GM23338 (cell line): Measurements from ENCODE around the gene GCAT. TPM values are rescaled to one million over a fixed set of nuclear protein-coding genes. Genes with fewer than 3 reads are reported as not detected.

ENCODE experiments used
- ATAC-seq: fragments of 200-7000 bp; cut with Tn5 transposase; 3 replicates; pipeline ENCODE4 v1.9.1; 2020
- DNase-seq: peaks from one replicate; pipeline ENCODE4 v3.0.0-alpha.2; 2015; ENCODE audit warnings: low spot score
- H2AFZ ChIP-seq: fragments of 200-600 bp; sonication (generic); 2 replicates; pipeline ENCODE4 v1.8.0; 2016; ENCODE audit warnings: antibody characterized with exemption, mild to moderate bottlenecking, moderate library complexity
- H3F3A ChIP-seq: fragments of 200-600 bp; sonication (generic); replicated peaks from 2 replicates; pipeline ENCODE4 v1.8.0; 2017; ENCODE audit warnings: antibody characterized with exemption, mixed run types, low read depth
- H3K27ac ChIP-seq: fragments of 200-600 bp; sonication (generic); 2 replicates; pipeline ENCODE4 v1.6.1; 2016; ENCODE audit warnings: low read depth
- H3K27me3 ChIP-seq: fragments of 200-600 bp; sonication (generic); 2 replicates; pipeline ENCODE4 v1.8.0; 2016; ENCODE audit warnings: mild to moderate bottlenecking, mixed run types, moderate library complexity; ENCODE audit not compliant: insufficient read depth
- H3K36me3 ChIP-seq: fragments of 200-600 bp; sonication (generic); 2 replicates; pipeline ENCODE4 v1.8.0; 2016; ENCODE audit warnings: mild to moderate bottlenecking; ENCODE audit not compliant: insufficient read depth
- H3K4me1 ChIP-seq: fragments of 200-600 bp; sonication (generic); 2 replicates; pipeline ENCODE4 v1.8.0; 2016; ENCODE audit warnings: mild to moderate bottlenecking, moderate library complexity; ENCODE audit not compliant: insufficient read depth
- H3K4me2 ChIP-seq: fragments of 200-600 bp; sonication (generic); 2 replicates; pipeline ENCODE4 v1.7.1; 2017; ENCODE audit warnings: mixed run types
- H3K4me3 ChIP-seq: fragments of 200-600 bp; sonication (generic); 2 replicates; pipeline ENCODE4 v1.6.1; 2016; ENCODE audit warnings: mixed run types
- H3K79me2 ChIP-seq: fragments of 200-600 bp; sonication (generic); replicated peaks from 2 replicates; pipeline ENCODE4 v1.8.0; 2017; ENCODE audit warnings: mild to moderate bottlenecking; ENCODE audit not compliant: insufficient read depth
- H3K9me2 ChIP-seq: fragments of 200-600 bp; sonication (generic); 2 replicates; pipeline ENCODE4 v1.8.0; 2017; ENCODE audit not compliant: insufficient read depth
- H4K20me1 ChIP-seq: fragments of 200-600 bp; sonication (generic); replicated peaks from 2 replicates; pipeline ENCODE4 v1.8.0; 2017; ENCODE audit warnings: mild to moderate bottlenecking; ENCODE audit not compliant: insufficient read depth
- H3K27ac Mint-ChIP-seq: 2 replicates; pipeline ENCODE4 v1.8.0; 2020; ENCODE audit warnings: inconsistent platforms, mild to moderate bottlenecking, moderate library complexity, mixed read lengths
- H3K27me3 Mint-ChIP-seq: 3 replicates; pipeline ENCODE4 v1.8.0; 2022; ENCODE audit warnings: low read depth, mild to moderate bottlenecking, moderate library complexity, mixed read lengths, inconsistent platforms; ENCODE audit not compliant: insufficient read depth, poor library complexity
- H3K36me3 Mint-ChIP-seq: 3 replicates; pipeline ENCODE4 v1.8.0; 2021; ENCODE audit warnings: low read depth, mild to moderate bottlenecking, inconsistent platforms, moderate library complexity, mixed read lengths
- H3K4me1 Mint-ChIP-seq: 3 replicates; pipeline ENCODE4 v1.8.0; 2020; ENCODE audit warnings: mild to moderate bottlenecking, inconsistent platforms, mixed read lengths
- H3K4me3 Mint-ChIP-seq: 3 replicates; pipeline ENCODE4 v1.8.0; 2021; ENCODE audit warnings: moderate library complexity, mild to moderate bottlenecking, inconsistent platforms, mixed read lengths
- H3K9me3 Mint-ChIP-seq: 3 replicates; pipeline ENCODE4 v1.8.0; 2020; ENCODE audit warnings: moderate library complexity, mild to moderate bottlenecking, inconsistent platforms, mixed read lengths
- EZH2 ChIP-seq: fragments of 200-600 bp; sonication (generic); IDR thresholded peaks from one replicate; pipeline ENCODE4 v1.8.0; 2017; ENCODE audit warnings: antibody characterized with exemption, mild to moderate bottlenecking, low read depth; ENCODE audit not compliant: unreplicated experiment
- EZH2phosphoT487 ChIP-seq: fragments of 200-600 bp; sonication (generic); IDR thresholded peaks from one replicate; pipeline ENCODE4 v1.8.1; 2018; ENCODE audit warnings: antibody characterized with exemption; ENCODE audit not compliant: unreplicated experiment
- JUNB ChIP-seq: IDR thresholded peaks from one replicate; pipeline ENCODE4 v1.6.1; 2016; ENCODE audit warnings: antibody characterized with exemption; ENCODE audit not compliant: unreplicated experiment
- STAT1 ChIP-seq: IDR thresholded peaks from one replicate; pipeline ENCODE4 v1.6.1; 2016; ENCODE audit warnings: antibody characterized with exemption; ENCODE audit not compliant: unreplicated experiment
- ZNF331 ChIP-seq: fragments of 250-450 bp; sonication (Bioruptor Pico); IDR thresholded peaks from 2 replicates; pipeline ENCODE4 v1.5.0; 2020; ENCODE audit warnings: low read depth, mild to moderate bottlenecking, moderate library complexity
- polyA plus RNA-seq: library from polyadenylated mRNA; unstranded; fragments of >200 nt; fragmentation: Nextera tagmentation; extraction: Ambion mirVana; gene quantifications from 2 replicates; pipeline ENCODE4 v1.2.1, GENCODE V29; 2016
- total RNA-seq: library from RNA; depleted of rRNA; stranded (reverse); fragments of >200 nt; shearing (Covaris generic); gene quantifications from 2 replicates; pipeline ENCODE4 v1.2.3, GENCODE V29; 2014
- TF ChIP-seq, protein P1 (sequence below), 2 experiments: fragments of 200-600 bp in 1 of 2; sonication (generic) in 1 of 2; conservative IDR thresholded peaks; 2 replicates each; pipeline versions ENCODE4 v1.5.1 to v1.6.1; 2016 to 2017; ENCODE audit warnings: antibody characterized with exemption in 2 of 2, low read depth in 2 of 2, mild to moderate bottlenecking in 2 of 2, moderate library complexity in 1 of 2
- TF ChIP-seq, protein P2 (sequence below): IDR thresholded peaks from 2 replicates; pipeline ENCODE4 v1.6.1; 2016; ENCODE audit warnings: antibody characterized with exemption
- TF ChIP-seq, protein P3 (sequence below): fragments of 250-450 bp; sonication (Bioruptor Pico); IDR thresholded peaks from 2 replicates; pipeline ENCODE4 v1.5.0; 2020; ENCODE audit warnings: mild to moderate bottlenecking, moderate library complexity

GCAT gene
- total and polyA plus RNA-seq, 2 experiments from 2014 or later: 36.8 to 61.3 TPM

DNA sequence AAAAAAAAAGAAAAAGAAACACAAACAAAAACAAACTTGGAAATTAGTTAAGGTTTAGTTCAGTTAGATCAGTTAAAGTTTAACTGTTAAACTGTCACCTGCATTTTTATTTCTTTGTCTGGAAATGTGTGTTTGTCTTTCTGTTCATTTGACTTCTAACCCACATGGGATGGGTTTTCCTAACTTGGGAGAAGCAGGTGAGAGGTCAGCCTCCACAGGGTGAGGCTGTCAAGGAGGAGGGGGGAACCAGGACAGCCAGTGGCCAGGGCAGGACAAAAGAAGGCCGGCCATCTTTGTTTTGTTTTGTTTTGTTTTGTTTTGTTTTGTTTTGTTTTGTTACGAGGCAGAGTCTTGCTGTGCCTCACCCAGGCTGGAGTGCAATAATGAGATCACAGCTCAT lies 13.4 kb upstream of the GCAT start:
- Histone ChIP-seq H3K27ac (no peak overlapping the region), H3K4me2 (no peak overlapping the region), H3F3A (no peaks in the 10 kb centered on the region), H3K27me3 (peaks cover 19% of the 10 kb centered on the region; the same call in 1 of the 2 replicates), H3K9me2 (no peaks in the 10 kb centered on the region), H3K36me3 (no peaks in the 10 kb centered on the region), H3K4me3 (no peak overlapping the region), H3K4me1 (no peaks in the 10 kb centered on the region), H2AFZ (no peak overlapping the region), H3K79me2 (no peaks in the 10 kb centered on the region), H4K20me1 (no peaks in the 10 kb centered on the region)
- TF ChIP-seq, protein P1, sequence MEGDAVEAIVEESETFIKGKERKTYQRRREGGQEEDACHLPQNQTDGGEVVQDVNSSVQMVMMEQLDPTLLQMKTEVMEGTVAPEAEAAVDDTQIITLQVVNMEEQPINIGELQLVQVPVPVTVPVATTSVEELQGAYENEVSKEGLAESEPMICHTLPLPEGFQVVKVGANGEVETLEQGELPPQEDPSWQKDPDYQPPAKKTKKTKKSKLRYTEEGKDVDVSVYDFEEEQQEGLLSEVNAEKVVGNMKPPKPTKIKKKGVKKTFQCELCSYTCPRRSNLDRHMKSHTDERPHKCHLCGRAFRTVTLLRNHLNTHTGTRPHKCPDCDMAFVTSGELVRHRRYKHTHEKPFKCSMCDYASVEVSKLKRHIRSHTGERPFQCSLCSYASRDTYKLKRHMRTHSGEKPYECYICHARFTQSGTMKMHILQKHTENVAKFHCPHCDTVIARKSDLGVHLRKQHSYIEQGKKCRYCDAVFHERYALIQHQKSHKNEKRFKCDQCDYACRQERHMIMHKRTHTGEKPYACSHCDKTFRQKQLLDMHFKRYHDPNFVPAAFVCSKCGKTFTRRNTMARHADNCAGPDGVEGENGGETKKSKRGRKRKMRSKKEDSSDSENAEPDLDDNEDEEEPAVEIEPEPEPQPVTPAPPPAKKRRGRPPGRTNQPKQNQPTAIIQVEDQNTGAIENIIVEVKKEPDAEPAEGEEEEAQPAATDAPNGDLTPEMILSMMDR (conservative IDR thresholded peaks at IDR 0.05; ENCODE audit: low read depth in 2 of 2): no peak
- TF ChIP-seq ZNF331: no peak
- TF ChIP-seq, protein P2, sequence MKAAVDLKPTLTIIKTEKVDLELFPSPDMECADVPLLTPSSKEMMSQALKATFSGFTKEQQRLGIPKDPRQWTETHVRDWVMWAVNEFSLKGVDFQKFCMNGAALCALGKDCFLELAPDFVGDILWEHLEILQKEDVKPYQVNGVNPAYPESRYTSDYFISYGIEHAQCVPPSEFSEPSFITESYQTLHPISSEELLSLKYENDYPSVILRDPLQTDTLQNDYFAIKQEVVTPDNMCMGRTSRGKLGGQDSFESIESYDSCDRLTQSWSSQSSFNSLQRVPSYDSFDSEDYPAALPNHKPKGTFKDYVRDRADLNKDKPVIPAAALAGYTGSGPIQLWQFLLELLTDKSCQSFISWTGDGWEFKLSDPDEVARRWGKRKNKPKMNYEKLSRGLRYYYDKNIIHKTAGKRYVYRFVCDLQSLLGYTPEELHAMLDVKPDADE: no peak
- no peak for TF ChIP-seq JUNB
- TF ChIP-seq, protein P3, sequence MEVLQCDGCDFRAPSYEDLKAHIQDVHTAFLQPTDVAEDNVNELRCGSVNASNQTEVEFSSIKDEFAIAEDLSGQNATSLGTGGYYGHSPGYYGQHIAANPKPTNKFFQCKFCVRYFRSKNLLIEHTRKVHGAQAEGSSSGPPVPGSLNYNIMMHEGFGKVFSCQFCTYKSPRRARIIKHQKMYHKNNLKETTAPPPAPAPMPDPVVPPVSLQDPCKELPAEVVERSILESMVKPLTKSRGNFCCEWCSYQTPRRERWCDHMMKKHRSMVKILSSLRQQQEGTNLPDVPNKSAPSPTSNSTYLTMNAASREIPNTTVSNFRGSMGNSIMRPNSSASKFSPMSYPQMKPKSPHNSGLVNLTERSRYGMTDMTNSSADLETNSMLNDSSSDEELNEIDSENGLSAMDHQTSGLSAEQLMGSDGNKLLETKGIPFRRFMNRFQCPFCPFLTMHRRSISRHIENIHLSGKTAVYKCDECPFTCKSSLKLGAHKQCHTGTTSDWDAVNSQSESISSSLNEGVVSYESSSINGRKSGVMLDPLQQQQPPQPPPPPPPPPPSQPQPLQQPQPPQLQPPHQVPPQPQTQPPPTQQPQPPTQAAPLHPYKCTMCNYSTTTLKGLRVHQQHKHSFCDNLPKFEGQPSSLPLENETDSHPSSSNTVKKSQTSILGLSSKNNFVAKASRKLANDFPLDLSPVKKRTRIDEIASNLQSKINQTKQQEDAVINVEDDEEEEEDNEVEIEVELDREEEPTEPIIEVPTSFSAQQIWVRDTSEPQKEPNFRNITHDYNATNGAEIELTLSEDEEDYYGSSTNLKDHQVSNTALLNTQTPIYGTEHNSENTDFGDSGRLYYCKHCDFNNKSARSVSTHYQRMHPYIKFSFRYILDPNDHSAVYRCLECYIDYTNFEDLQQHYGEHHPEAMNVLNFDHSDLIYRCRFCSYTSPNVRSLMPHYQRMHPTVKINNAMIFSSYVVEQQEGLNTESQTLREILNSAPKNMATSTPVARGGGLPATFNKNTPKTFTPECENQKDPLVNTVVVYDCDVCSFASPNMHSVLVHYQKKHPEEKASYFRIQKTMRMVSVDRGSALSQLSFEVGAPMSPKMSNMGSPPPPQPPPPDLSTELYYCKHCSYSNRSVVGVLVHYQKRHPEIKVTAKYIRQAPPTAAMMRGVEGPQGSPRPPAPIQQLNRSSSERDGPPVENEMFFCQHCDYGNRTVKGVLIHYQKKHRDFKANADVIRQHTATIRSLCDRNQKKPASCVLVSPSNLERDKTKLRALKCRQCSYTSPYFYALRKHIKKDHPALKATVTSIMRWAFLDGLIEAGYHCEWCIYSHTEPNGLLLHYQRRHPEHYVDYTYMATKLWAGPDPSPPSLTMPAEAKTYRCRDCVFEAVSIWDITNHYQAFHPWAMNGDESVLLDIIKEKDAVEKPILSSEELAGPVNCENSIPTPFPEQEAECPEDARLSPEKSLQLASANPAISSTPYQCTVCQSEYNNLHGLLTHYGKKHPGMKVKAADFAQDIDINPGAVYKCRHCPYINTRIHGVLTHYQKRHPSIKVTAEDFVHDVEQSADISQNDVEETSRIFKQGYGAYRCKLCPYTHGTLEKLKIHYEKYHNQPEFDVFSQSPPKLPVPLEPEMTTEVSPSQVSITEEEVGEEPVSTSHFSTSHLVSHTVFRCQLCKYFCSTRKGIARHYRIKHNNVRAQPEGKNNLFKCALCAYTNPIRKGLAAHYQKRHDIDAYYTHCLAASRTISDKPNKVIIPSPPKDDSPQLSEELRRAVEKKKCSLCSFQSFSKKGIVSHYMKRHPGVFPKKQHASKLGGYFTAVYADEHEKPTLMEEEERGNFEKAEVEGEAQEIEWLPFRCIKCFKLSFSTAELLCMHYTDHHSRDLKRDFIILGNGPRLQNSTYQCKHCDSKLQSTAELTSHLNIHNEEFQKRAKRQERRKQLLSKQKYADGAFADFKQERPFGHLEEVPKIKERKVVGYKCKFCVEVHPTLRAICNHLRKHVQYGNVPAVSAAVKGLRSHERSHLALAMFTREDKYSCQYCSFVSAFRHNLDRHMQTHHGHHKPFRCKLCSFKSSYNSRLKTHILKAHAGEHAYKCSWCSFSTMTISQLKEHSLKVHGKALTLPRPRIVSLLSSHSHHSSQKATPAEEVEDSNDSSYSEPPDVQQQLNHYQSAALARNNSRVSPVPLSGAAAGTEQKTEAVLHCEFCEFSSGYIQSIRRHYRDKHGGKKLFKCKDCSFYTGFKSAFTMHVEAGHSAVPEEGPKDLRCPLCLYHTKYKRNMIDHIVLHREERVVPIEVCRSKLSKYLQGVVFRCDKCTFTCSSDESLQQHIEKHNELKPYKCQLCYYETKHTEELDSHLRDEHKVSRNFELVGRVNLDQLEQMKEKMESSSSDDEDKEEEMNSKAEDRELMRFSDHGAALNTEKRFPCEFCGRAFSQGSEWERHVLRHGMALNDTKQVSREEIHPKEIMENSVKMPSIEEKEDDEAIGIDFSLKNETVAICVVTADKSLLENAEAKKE (CRISPR knock-in tag): no peak
- TF ChIP-seq EZH2: no peak
- no peak for TF ChIP-seq STAT1
- TF ChIP-seq EZH2phosphoT487: no peak
- Mint-ChIP-seq H3K4me1 (0 out of 3 replicates have a peak, but pooled peaks cover 3% of the 10 kb centered on the region), H3K9me3 (no peaks in the 10 kb centered on the region), H3K27ac (no peak overlapping the region), H3K4me3 (no peak overlapping the region; the same call in 2 of the 3 replicates), H3K27me3 (peaks cover 10% of the 10 kb centered on the region), H3K36me3 (no peaks in the 10 kb centered on the region)
- DNase-seq: no peak
- ATAC-seq: no peak
